Measurements from ENCODE around the gene IWS1. TPM values are rescaled to one million over a fixed set of nuclear protein-coding genes. Genes with fewer than 3 reads are reported as not detected.
"Not testable (repeated sequence)": the region's sequence is repeated elsewhere in the genome, so short reads cannot be mapped to it uniquely, and the experiment has no call there.

The IWS1 gene
- total RNA-seq, 2 experiments from 2014 or later = 52.1 to 52.5 TPM

- Mint-ChIP-seq H3K4me3 (no peak overlapping the region), H3K36me3 (ENCODE audit: low read depth) (peaks cover 1% of the 10 kb centered on the region), H3K9me3 (peaks cover 9% of the 10 kb centered on the region), H3K4me1 (ENCODE audit: low read depth) (peaks cover 9% of the 10 kb centered on the region), H3K27ac (no peak overlapping the region), H3K27me3 (ENCODE audit: low read depth) (no peaks in the 10 kb centered on the region)
- CTCF ChIA-PET = no interaction called here
- intact Hi-C loops (cut with micrococcal nuclease) = no loop called here
- no peak for DNase-seq
These were observed 32.6 kb upstream of the IWS1 start for GRCh38 chr2:127558911-127559310.

- Mint-ChIP-seq H3K27me3 (ENCODE audit: low read depth) (no peaks in the 10 kb centered on the region), H3K27ac (no peak overlapping the region), H3K4me1 (ENCODE audit: low read depth) (no peaks in the 10 kb centered on the region), H3K36me3 (ENCODE audit: low read depth) (peaks cover 1% of the 10 kb centered on the region), H3K4me3 (no peak overlapping the region), H3K9me3 (peaks cover 9% of the 10 kb centered on the region)
- intact Hi-C loops (cut with micrococcal nuclease) = no loop called here
- DNase-seq = no peak
- CTCF ChIA-PET = interaction anchor here (0.5 kb wide), 1 partner anchor 355 kb away, joined by 3 read pairs; no protein-coding TSS in a partner anchor
These were observed 26.6 kb upstream of the IWS1 start for GRCh38 chr2:127552846-127553245.

DNA sequence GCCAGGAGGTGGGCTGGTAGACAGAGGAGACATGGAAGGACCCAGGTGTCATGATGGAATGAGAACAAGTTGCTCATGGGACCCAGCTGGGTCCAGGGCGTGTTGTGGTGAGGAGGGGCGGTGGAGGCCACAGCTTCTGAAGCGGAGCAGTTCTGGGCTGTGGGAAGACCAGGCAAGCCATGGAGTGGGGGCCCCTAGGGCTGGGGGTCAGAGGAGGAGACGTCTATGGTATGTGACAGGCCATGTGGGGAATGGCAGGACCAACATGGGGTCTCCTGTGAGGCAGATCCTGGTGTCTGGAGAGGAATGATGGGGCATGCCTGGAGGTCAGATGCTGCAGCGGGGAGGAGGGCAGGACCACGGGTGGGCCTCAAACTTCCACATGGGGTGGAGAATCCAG, 26.0 kb upstream of the IWS1 start:
- Mint-ChIP-seq H3K36me3 (ENCODE audit: low read depth) (peaks cover 1% of the 10 kb centered on the region), H3K27ac (no peak overlapping the region), H3K9me3 (peaks cover 9% of the 10 kb centered on the region), H3K4me3 (no peak overlapping the region), H3K4me1 (ENCODE audit: low read depth) (no peaks in the 10 kb centered on the region), H3K27me3 (ENCODE audit: low read depth) (no peaks in the 10 kb centered on the region)
- DNase-seq = no peak
- CTCF ChIA-PET = interaction anchor here (0.5 kb wide), 1 partner anchor 355 kb away, joined by 3 read pairs; no protein-coding TSS in a partner anchor
- intact Hi-C loops (cut with micrococcal nuclease) = no loop called here

- H3K4me1 Mint-ChIP-seq (ENCODE audit: low read depth) = no peaks in the 10 kb centered on the region
- H3K4me3 Mint-ChIP-seq = no peak overlapping the region
- no peaks in the 10 kb centered on the region for H3K36me3 Mint-ChIP-seq (ENCODE audit: low read depth)
- intact Hi-C loops (cut with micrococcal nuclease) = no loop called here
- no peak for DNase-seq
- peaks cover 3% of the 10 kb centered on the region for H3K27me3 Mint-ChIP-seq (ENCODE audit: low read depth)
- CTCF ChIA-PET = no interaction called here
- H3K9me3 Mint-ChIP-seq = peaks cover under 1% of the 10 kb centered on the region
- H3K27ac Mint-ChIP-seq = no peak overlapping the region
These were observed 25.1 kb upstream of the IWS1 start for GRCh38 chr2:127551221-127551930.

DNA sequence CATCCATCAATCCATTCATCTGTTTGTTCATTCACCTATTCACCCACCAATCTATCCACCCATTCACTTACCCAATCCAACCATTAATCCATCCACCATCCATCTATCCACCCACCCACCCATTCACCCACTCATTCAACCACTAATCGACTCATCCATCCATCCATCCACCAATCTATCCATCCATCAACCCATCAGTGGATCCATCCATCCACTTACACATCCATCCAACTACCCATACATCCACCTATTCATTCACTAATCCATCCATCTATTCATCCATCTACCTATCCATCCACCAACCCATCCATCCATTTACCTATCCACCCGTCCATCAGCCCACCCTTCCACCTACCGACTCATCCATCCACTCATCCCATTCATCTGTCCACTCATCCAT, 20.5 kb upstream of the IWS1 start:
- Mint-ChIP-seq H3K4me1 (ENCODE audit: low read depth) (no peaks in the 10 kb centered on the region), H3K36me3 (ENCODE audit: low read depth) (no peaks in the 10 kb centered on the region), H3K27me3 (ENCODE audit: low read depth) (peaks cover 3% of the 10 kb centered on the region), H3K9me3 (no peaks in the 10 kb centered on the region), H3K27ac (no peak overlapping the region), H3K4me3 (no peak overlapping the region)
- intact Hi-C loops (cut with micrococcal nuclease) = no loop called here
- no peak for DNase-seq
- CTCF ChIA-PET = no interaction called here

DNA sequence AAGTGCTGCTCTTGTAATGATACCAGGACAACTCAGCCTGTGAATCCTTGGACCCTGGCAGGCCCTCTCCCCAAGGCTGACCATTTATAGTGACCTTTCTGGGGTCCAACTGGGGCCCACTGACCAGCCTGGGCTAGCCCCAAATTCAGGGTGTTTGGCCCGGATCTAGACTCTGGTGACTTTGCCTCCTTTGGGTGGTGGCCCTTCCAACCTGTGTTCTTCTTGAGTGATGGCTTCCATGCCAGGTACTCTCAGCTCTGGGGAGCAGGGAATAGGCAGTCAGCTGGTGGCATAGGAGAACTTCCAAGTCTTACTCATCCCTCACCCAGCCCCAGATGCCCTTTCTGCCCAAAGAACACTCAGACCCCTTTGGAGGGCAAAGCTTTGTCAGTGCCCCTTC, 19.5 kb upstream of the IWS1 start:
- CTCF ChIA-PET = no interaction called here
- H3K9me3 Mint-ChIP-seq = no peaks in the 10 kb centered on the region
- H3K4me1 Mint-ChIP-seq (ENCODE audit: low read depth) = no peaks in the 10 kb centered on the region
- no peak for DNase-seq
- no peaks in the 10 kb centered on the region for H3K36me3 Mint-ChIP-seq (ENCODE audit: low read depth)
- no peak overlapping the region for H3K4me3 Mint-ChIP-seq
- no peak overlapping the region for H3K27ac Mint-ChIP-seq
- peaks cover 3% of the 10 kb centered on the region for H3K27me3 Mint-ChIP-seq (ENCODE audit: low read depth)
- intact Hi-C loops (cut with micrococcal nuclease) = no loop called here

- Mint-ChIP-seq H3K4me1 (ENCODE audit: low read depth) (no peaks in the 10 kb centered on the region), H3K27ac (no peak overlapping the region), H3K4me3 (no peak overlapping the region), H3K36me3 (ENCODE audit: low read depth) (no peaks in the 10 kb centered on the region), H3K27me3 (ENCODE audit: low read depth) (peaks cover 3% of the 10 kb centered on the region), H3K9me3 (no peaks in the 10 kb centered on the region)
- intact Hi-C loops (cut with micrococcal nuclease) = no loop called here
- no peak for DNase-seq
- CTCF ChIA-PET = no interaction called here
These were observed 18.9 kb upstream of the IWS1 start for GRCh38 chr2:127545189-127545588.

DNA sequence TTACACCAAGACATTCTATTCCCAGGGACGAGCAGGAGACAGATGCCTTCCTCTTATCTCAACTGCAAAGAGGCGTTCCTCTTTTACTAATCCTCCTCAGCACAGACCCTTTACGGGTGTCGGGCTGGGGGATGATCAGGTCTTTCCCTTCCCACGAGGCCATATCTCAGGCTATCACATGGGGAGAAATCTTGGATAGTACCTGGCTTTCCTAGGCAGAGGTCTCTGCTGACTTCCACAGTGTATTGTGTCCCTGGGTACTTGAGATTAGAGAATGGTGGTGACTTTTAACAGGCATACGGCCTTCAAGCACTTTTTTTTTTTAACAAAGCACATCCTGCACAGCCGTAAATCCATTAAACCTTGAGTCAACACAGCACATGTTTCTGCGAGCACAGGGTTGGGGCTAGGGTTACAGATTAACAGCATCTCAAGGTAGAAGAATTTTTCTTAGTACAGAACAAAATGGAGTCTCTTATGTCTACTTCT, 16.8 kb upstream of the IWS1 start:
- H3K27me3 Mint-ChIP-seq (ENCODE audit: low read depth); DNase-seq; intact Hi-C loops (cut with micrococcal nuclease); CTCF ChIA-PET; H3K36me3 Mint-ChIP-seq (ENCODE audit: low read depth); H3K9me3 Mint-ChIP-seq; H3K27ac Mint-ChIP-seq; H3K4me3 Mint-ChIP-seq; H3K4me1 Mint-ChIP-seq (ENCODE audit: low read depth): not testable (repeated sequence)

DNA sequence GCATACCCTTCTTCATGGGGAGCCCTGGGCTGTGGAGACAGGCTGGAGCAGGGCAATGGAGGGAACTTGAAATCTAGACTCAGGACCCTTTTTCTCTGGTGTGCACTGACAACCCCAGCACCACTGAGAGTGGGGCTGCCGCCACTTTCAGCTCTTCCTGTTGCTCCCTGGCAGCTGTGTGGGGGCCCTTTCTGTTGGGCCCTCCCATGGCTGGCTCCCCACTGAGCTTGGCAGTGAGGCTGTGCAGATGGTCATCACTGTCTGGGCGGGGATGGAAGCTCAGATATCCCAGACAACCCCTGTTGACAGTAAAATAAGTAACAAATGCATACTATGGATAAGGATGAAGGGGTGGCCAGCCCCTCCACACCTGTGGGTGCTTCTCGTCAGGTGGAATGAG, 15.9 kb upstream of the IWS1 start:
- no peak for DNase-seq
- CTCF ChIA-PET = no interaction called here
- Mint-ChIP-seq H3K27ac (no peak overlapping the region), H3K27me3 (ENCODE audit: low read depth) (peaks cover 3% of the 10 kb centered on the region), H3K4me1 (ENCODE audit: low read depth) (no peaks in the 10 kb centered on the region), H3K9me3 (no peaks in the 10 kb centered on the region), H3K4me3 (no peak overlapping the region), H3K36me3 (ENCODE audit: low read depth) (no peaks in the 10 kb centered on the region)
- intact Hi-C loops (cut with micrococcal nuclease) = no loop called here

- intact Hi-C loops (cut with micrococcal nuclease) = no loop called here
- CTCF ChIA-PET = no interaction called here
- H3K9me3 Mint-ChIP-seq = no peaks in the 10 kb centered on the region
- no peak overlapping the region for H3K4me3 Mint-ChIP-seq
- H3K36me3 Mint-ChIP-seq (ENCODE audit: low read depth) = no peaks in the 10 kb centered on the region
- peaks cover under 1% of the 10 kb centered on the region for H3K27me3 Mint-ChIP-seq (ENCODE audit: low read depth)
- DNase-seq = no peak
- H3K27ac Mint-ChIP-seq = no peak overlapping the region
- no peaks in the 10 kb centered on the region for H3K4me1 Mint-ChIP-seq (ENCODE audit: low read depth)
These were observed 15.5 kb upstream of the IWS1 start for GRCh38 chr2:127541809-127542208.

GRCh38 chr2:127537644-127538043, 11.4 kb upstream of the IWS1 start:
- CTCF ChIA-PET = no interaction called here

GRCh38 chr2:127536707-127537541, 10.6 kb upstream of the IWS1 start:
- no peaks in the 10 kb centered on the region for H3K36me3 Mint-ChIP-seq (ENCODE audit: low read depth)
- H3K27ac Mint-ChIP-seq = no peak overlapping the region
- intact Hi-C loops (cut with micrococcal nuclease) = no loop called here
- CTCF ChIA-PET = no interaction called here
- no peak for DNase-seq
- H3K9me3 Mint-ChIP-seq = no peaks in the 10 kb centered on the region
- H3K4me3 Mint-ChIP-seq = no peak overlapping the region
- H3K27me3 Mint-ChIP-seq (ENCODE audit: low read depth) = no peaks in the 10 kb centered on the region
- H3K4me1 Mint-ChIP-seq (ENCODE audit: low read depth) = no peaks in the 10 kb centered on the region

More at GRCh38 chr2:127537644-127538043, 11.4 kb upstream of the IWS1 start:
- intact Hi-C loops (cut with micrococcal nuclease) = no loop called here
- H3K36me3 Mint-ChIP-seq (ENCODE audit: low read depth) = no peaks in the 10 kb centered on the region
- H3K27me3 Mint-ChIP-seq (ENCODE audit: low read depth) = no peaks in the 10 kb centered on the region
- no peak overlapping the region for H3K27ac Mint-ChIP-seq
- H3K4me1 Mint-ChIP-seq (ENCODE audit: low read depth) = no peaks in the 10 kb centered on the region
- H3K9me3 Mint-ChIP-seq = no peaks in the 10 kb centered on the region
- no peak for DNase-seq
- no peak overlapping the region for H3K4me3 Mint-ChIP-seq

- intact Hi-C loops (cut with micrococcal nuclease) = no loop called here
- Mint-ChIP-seq H3K4me3 (no peak overlapping the region), H3K4me1 (ENCODE audit: low read depth) (no peaks in the 10 kb centered on the region), H3K9me3 (no peaks in the 10 kb centered on the region), H3K36me3 (ENCODE audit: low read depth) (no peaks in the 10 kb centered on the region), H3K27me3 (ENCODE audit: low read depth) (no peaks in the 10 kb centered on the region), H3K27ac (no peak overlapping the region)
- DNase-seq = no peak
- CTCF ChIA-PET = no interaction called here
These were observed 9.6 kb upstream of the IWS1 start for GRCh38 chr2:127535918-127536317.

All from activated naive CD4-positive, alpha-beta T cell treated with anti-CD3 and anti-CD28 coated beads for 36 hours (primary cell).